Stimulated activated CD8-positive, alpha-beta memory T cell treated with anti-CD3 and anti-CD28 coated beads, Interleukin-15, amount 100 ng/mL, for 24 hours (primary cell): ENCODE results near the gene FOCAD.

Experiments used
- DNase-seq: peaks from one replicate; pipeline ENCODE4 v3.0.0-alpha.2; 2020; ENCODE audit warnings: low read depth

Gene FOCAD

GRCh38 chr9:21016701-21017491 lies 332.8 kb downstream of the FOCAD start:
- DNase-seq = no peak

GRCh38 chr9:21018177-21018576 lies 334.1 kb downstream of the FOCAD start:
- DNase-seq = no peak

- DNase-seq = no peak
Measured at GRCh38 chr9:21023861-21024260, 339.8 kb downstream of the FOCAD start.

GRCh38 chr9:21027295-21027694 lies 343.2 kb downstream of the FOCAD start:
- DNase-seq = no peak

- DNase-seq = no peak
Measured at GRCh38 chr9:21028466-21028865, 344.4 kb downstream of the FOCAD start.

GRCh38 chr9:21029661-21030060 lies 345.6 kb downstream of the FOCAD start:
- DNase-seq = no peak

- no peak for DNase-seq
Measured at GRCh38 chr9:21030389-21031035, 346.5 kb downstream of the FOCAD start.

GRCh38 chr9:21031091-21031807 lies 347.2 kb downstream of the FOCAD start, which contains the start of gene HACD4:
HACD4 (minus strand) TSS chr9:21031640; CDS start chr9:21031590, 50 bp downstream.
- peak; percentile 21 for DNase-seq

GRCh38 chr9:21031808-21032183 lies 347.7 kb downstream of the FOCAD start:
- no peak for DNase-seq

- DNase-seq = no peak
Measured at GRCh38 chr9:21037278-21037677, 353.2 kb downstream of the FOCAD start.

GRCh38 chr9:21039302-21039701 lies 355.2 kb downstream of the FOCAD start:
- DNase-seq = no peak

GRCh38 chr9:21042466-21042865 lies 358.4 kb downstream of the FOCAD start:
- no peak for DNase-seq

- no peak for DNase-seq
Measured at GRCh38 chr9:21043841-21044240, 359.8 kb downstream of the FOCAD start.
